HEK293T (cell line): ENCODE data around the gene TEX11.
"Not testable (repeated sequence)": the region's sequence is repeated elsewhere in the genome, so short reads cannot be mapped to it uniquely, and the experiment has no call there.

Source experiments
- CTCF ChIA-PET: fragments of 350-600 bp; formaldehyde crosslinking; extraction: SDS; loops from one replicate; lab custom pipeline; 2021; ENCODE audit warnings: antibody characterized with exemption, inconsistent platforms; lab: Yijun Ruan, JAX
- POLR2A ChIA-PET: fragments of 350-600 bp; formaldehyde crosslinking; extraction: SDS; loops from one replicate; lab custom pipeline; 2020; ENCODE audit warnings: antibody characterized with exemption, inconsistent platforms; lab: Yijun Ruan, JAX
- DNase-seq: peaks from one replicate; pipeline ENCODE4 v3.0.0; 2012; ENCODE audit warnings: mixed read lengths; ENCODE audit errors: extremely low spot score
- ARNT ChIP-seq: fragments of 450-650 bp; IDR thresholded peaks from 2 replicates; pipeline ENCODE4 v1.6.1; 2017; ENCODE audit warnings: mild to moderate bottlenecking
- BHLHE40 ChIP-seq: fragments of 450-650 bp; IDR thresholded peaks from 2 replicates; pipeline ENCODE4 v1.6.1; 2016; ENCODE audit warnings: mild to moderate bottlenecking, moderate library complexity, borderline replicate concordance
- CTBP1 ChIP-seq: fragments of 450-650 bp; IDR thresholded peaks from 2 replicates; pipeline ENCODE4 v1.6.1; 2016; ENCODE audit warnings: borderline replicate concordance
- ELF4 ChIP-seq: fragments of 450-650 bp; IDR thresholded peaks from 2 replicates; pipeline ENCODE4 v1.6.1; 2017; ENCODE audit warnings: antibody characterized with exemption
- FOXA1 ChIP-seq: fragments of 450-650 bp; IDR thresholded peaks from 2 replicates; pipeline ENCODE4 v1.6.1; 2016; ENCODE audit warnings: mild to moderate bottlenecking
- FOXK2 ChIP-seq: fragments of 450-650 bp; IDR thresholded peaks from 2 replicates; pipeline ENCODE4 v1.6.1; 2016; ENCODE audit warnings: mild to moderate bottlenecking
- FOXM1 ChIP-seq: fragments of 450-650 bp; IDR thresholded peaks from 2 replicates; pipeline ENCODE4 v1.6.1; 2017; ENCODE audit warnings: mild to moderate bottlenecking, borderline replicate concordance
- HDGF ChIP-seq: fragments of 450-650 bp; IDR thresholded peaks from 2 replicates; pipeline ENCODE4 v1.6.1; 2017; ENCODE audit warnings: antibody characterized with exemption, borderline replicate concordance
- L3MBTL2 ChIP-seq: fragments of 450-650 bp; conservative IDR thresholded peaks from 2 replicates; pipeline ENCODE4 v1.6.1; 2016; ENCODE audit warnings: mild to moderate bottlenecking
- LEF1 ChIP-seq: fragments of 450-650 bp; IDR thresholded peaks from 2 replicates; pipeline ENCODE4 v1.6.1; 2017; ENCODE audit warnings: mild to moderate bottlenecking, borderline replicate concordance
- NFRKB ChIP-seq: fragments of 450-650 bp; IDR thresholded peaks from 2 replicates; pipeline ENCODE4 v1.6.1; 2016; ENCODE audit warnings: mild to moderate bottlenecking, moderate library complexity
- PKNOX1 ChIP-seq: fragments of 450-650 bp; IDR thresholded peaks from 2 replicates; pipeline ENCODE4 v1.6.1; 2016
- SP1 ChIP-seq: fragments of 450-650 bp; IDR thresholded peaks from 2 replicates; pipeline ENCODE4 v1.6.1; 2017
- SUZ12 ChIP-seq: fragments of 450-650 bp; IDR thresholded peaks from 2 replicates; pipeline ENCODE4 v1.6.1; 2016; ENCODE audit warnings: mild to moderate bottlenecking
- TARDBP ChIP-seq: fragments of 450-650 bp; IDR thresholded peaks from 2 replicates; pipeline ENCODE4 v1.6.1; 2016
- ZNF384 ChIP-seq: fragments of 450-650 bp; IDR thresholded peaks from 2 replicates; pipeline ENCODE4 v1.6.1; 2016

The TEX11 gene

GRCh38 chrX:70774223-70774622, 134.3 kb downstream of the TEX11 start:
- DNase-seq = no peak
- ChIA-PET POLR2A (no interaction called here), CTCF (no interaction called here)
- TF ChIP-seq ZNF384 = no peak
- TF ChIP-seq TARDBP = no peak
- TF ChIP-seq SUZ12 = no peak
- TF ChIP-seq PKNOX1 = no peak
- no peak for TF ChIP-seq FOXM1
- TF ChIP-seq SP1 = no peak
- no peak for TF ChIP-seq LEF1
- no peak for TF ChIP-seq HDGF
- no peak for TF ChIP-seq FOXK2
- TF ChIP-seq NFRKB = no peak
- no peak for TF ChIP-seq ELF4
- TF ChIP-seq L3MBTL2 = no peak
- no peak for TF ChIP-seq BHLHE40
- TF ChIP-seq CTBP1 = no peak
- no peak for TF ChIP-seq FOXA1
- TF ChIP-seq ARNT = no peak

GRCh38 chrX:70769659-70770227, 138.8 kb downstream of the TEX11 start:
- CTCF ChIA-PET = interaction anchor here (0.6 to 1.6 kb wide), 4 partner anchors 9 to 318 kb away, joined by 3 to 4 read pairs (median 4); no protein-coding TSS in a partner anchor
- peak; percentile 5 for DNase-seq

GRCh38 chrX:70762285-70762684, 146.2 kb downstream of the TEX11 start:
- no peak for DNase-seq
- POLR2A ChIA-PET = no interaction called here
- CTCF ChIA-PET = interaction anchor here (0.6 kb wide), 1 partner anchor 183 kb away, joined by 3 read pairs; no protein-coding TSS in a partner anchor
- TF ChIP-seq PKNOX1 (peak; percentile 73), FOXA1 (no peak)

More at GRCh38 chrX:70769659-70770227, 138.8 kb downstream of the TEX11 start:
- TF ChIP-seq FOXA1 = no peak
- POLR2A ChIA-PET = no interaction called here

GRCh38 chrX:70755850-70756249, 152.7 kb downstream of the TEX11 start:
- POLR2A ChIA-PET = no interaction called here
- CTCF ChIA-PET = no interaction called here
- DNase-seq = no peak
- TF ChIP-seq SUZ12 (no peak), FOXA1 (no peak), ARNT (no peak), NFRKB (no peak), ELF4 (no peak), FOXM1 (no peak), L3MBTL2 (no peak), TARDBP (no peak), PKNOX1 (no peak), BHLHE40 (no peak), ZNF384 (no peak), LEF1 (no peak), FOXK2 (no peak), SP1 (no peak), HDGF (no peak)

GRCh38 chrX:70754169-70754848, 154.2 kb downstream of the TEX11 start:
- POLR2A ChIA-PET = no interaction called here
- CTCF ChIA-PET = no interaction called here
- no peak for TF ChIP-seq FOXM1
- no peak for TF ChIP-seq FOXA1
- TF ChIP-seq ELF4 = no peak
- TF ChIP-seq FOXK2 = no peak
- no peak for TF ChIP-seq PKNOX1
- TF ChIP-seq LEF1 = no peak
- no peak for TF ChIP-seq BHLHE40
- DNase-seq = no peak

- POLR2A ChIA-PET, DNase-seq, CTCF ChIA-PET: not testable (repeated sequence)
These were observed 174.7 kb downstream of the TEX11 start for GRCh38 chrX:70733774-70734173.

- POLR2A ChIA-PET, DNase-seq, CTCF ChIA-PET: not testable (repeated sequence)
These were observed 180.6 kb downstream of the TEX11 start for GRCh38 chrX:70727961-70728360.
